Measurements from ENCODE around the gene POLR2J3.
"Not testable (repeated sequence)": the region's sequence is repeated elsewhere in the genome, so short reads cannot be mapped to it uniquely, and the experiment has no call there.

Gene POLR2J3

DNA sequence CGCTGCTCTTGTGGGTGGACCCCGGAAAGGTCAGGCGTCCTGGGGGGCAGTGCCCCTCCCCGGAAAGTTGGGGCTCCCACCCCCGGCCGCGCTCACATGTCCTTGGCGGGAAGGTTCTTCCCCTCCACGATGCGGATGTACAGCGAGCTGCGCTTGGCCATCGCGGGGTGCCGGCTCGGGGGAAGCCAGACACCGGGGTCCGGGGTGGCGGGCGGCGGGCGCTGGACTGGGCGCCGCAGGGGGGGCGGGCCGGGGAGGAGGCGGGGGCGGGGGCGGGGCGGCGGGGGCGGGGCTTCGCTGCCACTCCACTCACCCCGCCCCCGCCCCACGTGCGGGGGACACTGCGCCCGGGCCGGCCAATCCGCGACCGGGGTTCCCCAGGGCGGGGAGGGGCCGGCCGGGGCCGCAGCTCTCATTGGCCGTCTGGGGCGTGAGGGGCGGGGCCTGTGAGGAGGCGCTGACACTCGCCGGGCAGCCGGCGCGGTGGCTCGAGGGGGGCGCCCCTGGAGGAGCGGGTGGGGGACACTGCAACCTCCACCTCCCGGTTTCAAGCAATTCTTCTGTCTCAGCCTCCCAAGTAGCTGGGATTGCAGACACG is 54.7 kb downstream of the POLR2J3 start, which contains the start of gene RASA4B:
Gene RASA4B (minus strand): TSS at position 228 of the 598 bp plus-strand sequence. CDS start 67 bp downstream, at position 161.
- not testable (repeated sequence) for DNase-seq
